Upper lobe of left lung (tissue), 6 donors: Measurements from ENCODE around the gene CCDC69. TPM values are rescaled to one million over a fixed set of nuclear protein-coding genes. Genes with fewer than 3 reads are reported as not detected.
A peak's percentile ranks its signal among the peaks of the same experiment; 100 is the strongest.

ENCODE experiments used
- ATAC-seq, 2 donors: fragments of 200-7000 bp; cut with Tn5 transposase; one replicate each; pipeline ENCODE4 v1.9.1; 2022; ENCODE audit warnings: mild to moderate bottlenecking in 2 of 2, moderate library complexity in 2 of 2; ENCODE audit not compliant: low FRiP score in 2 of 2
- DNase-seq, 2 donors: peaks; one replicate each; pipeline ENCODE4 v3.0.0-alpha.2; 2019 to 2020
- H3K27ac ChIP-seq, 4 donors: fragments of 200-600 bp; sonication (generic); one replicate each; pipeline ENCODE4 v1.5.1; 2016 to 2019
- H3K27me3 ChIP-seq, 4 donors: fragments of 200-600 bp; sonication (generic); one replicate each; pipeline ENCODE4 v1.5.1; 2017 to 2019
- H3K36me3 ChIP-seq, 4 donors: fragments of 200-600 bp; sonication (generic); one replicate each; pipeline ENCODE4 v1.5.1; 2016 to 2019
- H3K4me1 ChIP-seq, 4 donors: fragments of 200-600 bp; sonication (generic); one replicate each; pipeline ENCODE4 v1.5.1; 2018 to 2019
- H3K4me3 ChIP-seq, 4 donors: fragments of 200-600 bp; sonication (generic); one replicate each; pipeline ENCODE4 v1.5.1; 2017 to 2019; ENCODE audit warnings: mild to moderate bottlenecking in 2 of 4, moderate library complexity in 1 of 4
- H3K9me3 ChIP-seq, 4 donors: fragments of 200-600 bp; sonication (generic); one replicate each; pipeline ENCODE4 v1.5.1; 2018 to 2019
- CTCF ChIP-seq, 6 experiments: fragments of 450-650 bp in 4 of 6; fragments of 200-600 bp in 2 of 6; sonication (generic) in 2 of 6; IDR thresholded peaks; one replicate each; pipeline ENCODE4 v1.5.1; 2016 to 2019; ENCODE audit warnings: antibody characterized with exemption in 6 of 6
- EP300 ChIP-seq, 4 donors: sonication (generic); formaldehyde crosslinking; IDR thresholded peaks; one replicate each; pipeline ENCODE4 v1.5.1; 2017; ENCODE audit warnings: antibody characterized with exemption in 4 of 4, control low read depth in 2 of 4
- POLR2A ChIP-seq, 4 donors: fragments of 450-650 bp; IDR thresholded peaks; one replicate each; pipeline ENCODE4 v1.5.1; 2016 to 2017; ENCODE audit warnings: antibody characterized with exemption in 4 of 4, mild to moderate bottlenecking in 2 of 4
- POLR2AphosphoS5 ChIP-seq, 2 donors: sonication (generic); formaldehyde crosslinking; IDR thresholded peaks; one replicate each; pipeline ENCODE4 v1.5.1; 2017; ENCODE audit warnings: antibody characterized with exemption in 2 of 2
- WGBS, 2 donors: methylation state at CpG; one replicate each; pipeline ENCODE4 v1.1.5; 2017 to 2018; 5-methylcytosine and 5-hydroxymethylcytosine counted together
- total RNA-seq, 6 donors: library from RNA; depleted of rRNA in 4 of 6; stranded (reverse); fragments of >200 nt in 4 of 6; gene quantifications; one replicate each; pipeline versions ENCODE4 v1.1.0 to v1.2.1, GENCODE V29; 2016 to 2021
- donor health status: DM: no; HTN: no; CAD: no; lungs with moderate emphysema.
- donor health status: DM: no; HTN: yes; CAD: no; lungs with severe emphysema.

Gene CCDC69
- total RNA-seq, 6 donors from 2014 or later, result 61.0 to 119 (median 92.6) TPM

GRCh38 chr5:151168602-151169344 lies 55.1 kb downstream of the CCDC69 start:
- WGBS, 2 donors, result 78 to 84% methylated on average over 10 of the region's 10 CpGs
- H3K9me3 ChIP-seq, result no peaks in the 10 kb centered on the region
- TF ChIP-seq EP300 (IDR thresholded peaks at IDR 0.05) (no peak), POLR2A (IDR thresholded peaks at IDR 0.05) (no peak), CTCF (IDR thresholded peaks at IDR 0.05) (no peak), POLR2AphosphoS5 (IDR thresholded peaks at IDR 0.05) (no peak)
- peak in 1 of 2 donors; percentile 14 for DNase-seq
- no peak for ATAC-seq
- no peaks in the 10 kb centered on the region for H3K36me3 ChIP-seq
- peaks cover 3 to 9% (median 8%) of the 10 kb centered on the region in 4 donors for H3K4me1 ChIP-seq
- no peaks in the 10 kb centered on the region for H3K27me3 ChIP-seq
- H3K27ac ChIP-seq, result no peak overlapping the region
- no peak overlapping the region for H3K4me3 ChIP-seq

- 91 to 92% methylated on average over 5 to 9 of the region's 9 CpGs for WGBS, 2 donors
- no peak overlapping the region for H3K27ac ChIP-seq
- no peaks in the 10 kb centered on the region for H3K36me3 ChIP-seq
- TF ChIP-seq POLR2A (IDR thresholded peaks at IDR 0.05) (no peak), CTCF (IDR thresholded peaks at IDR 0.05) (no peak), POLR2AphosphoS5 (IDR thresholded peaks at IDR 0.05) (no peak), EP300 (IDR thresholded peaks at IDR 0.05) (no peak)
- H3K27me3 ChIP-seq, result no peaks in the 10 kb centered on the region
- ATAC-seq, result no peak
- peaks cover 3 to 9% (median 8%) of the 10 kb centered on the region in 4 donors for H3K4me1 ChIP-seq
- DNase-seq, result no peak
- H3K4me3 ChIP-seq, result no peak overlapping the region
- no peaks in the 10 kb centered on the region for H3K9me3 ChIP-seq
Observed at GRCh38 chr5:151167022-151167421, 56.9 kb downstream of the CCDC69 start.

DNA sequence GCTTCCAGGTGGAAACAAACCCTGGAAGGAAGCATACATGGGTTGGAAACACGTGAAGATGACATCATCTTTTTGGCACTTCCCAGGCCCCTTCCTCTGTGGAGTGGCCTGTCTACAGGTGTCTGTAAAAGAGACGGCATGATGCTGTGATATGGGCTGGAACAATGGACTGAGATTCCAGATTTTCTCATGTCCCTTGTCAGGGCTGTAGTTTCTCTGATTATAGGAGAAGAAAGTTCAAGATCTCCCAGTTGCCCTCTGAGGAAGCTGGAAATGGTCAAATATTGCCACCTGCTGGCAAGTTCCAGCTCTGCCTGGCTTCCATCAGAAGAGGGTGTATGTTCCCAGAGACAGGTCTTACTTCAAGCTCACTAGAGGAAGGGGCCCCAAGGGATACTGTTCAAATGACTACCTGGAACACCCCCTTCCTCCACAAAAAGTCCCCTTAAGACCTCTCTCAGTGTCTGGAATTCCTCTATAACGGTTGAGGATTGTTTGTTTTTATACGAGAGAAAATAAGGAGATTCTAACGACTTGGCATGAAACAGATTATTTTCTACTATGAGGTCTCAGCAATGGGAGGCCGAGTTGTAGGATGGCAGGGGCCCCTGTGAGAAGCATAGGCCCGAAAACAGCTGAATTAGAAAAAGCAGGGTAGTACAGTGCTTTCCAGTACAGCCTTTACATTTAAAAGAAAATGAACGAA lies 59.1 kb downstream of the CCDC69 start:
- WGBS, 2 donors, result 39 to 43% methylated on average over 8 of the region's 8 CpGs
- ATAC-seq (peak; percentile 80 to 92), DNase-seq (peak in 1 of 2 donors; percentile 75)
- Histone ChIP-seq H3K9me3 (no peaks in the 10 kb centered on the region), H3K4me1 (peaks cover 3 to 9% (median 6%) of the 10 kb centered on the region in 4 donors), H3K27ac (no peak overlapping the region), H3K27me3 (no peaks in the 10 kb centered on the region), H3K4me3 (no peak overlapping the region), H3K36me3 (no peaks in the 10 kb centered on the region)
- TF ChIP-seq EP300 (IDR thresholded peaks at IDR 0.05), result peak in 1 of 4 donors; percentile 2
- no peak for TF ChIP-seq POLR2A (IDR thresholded peaks at IDR 0.05)
- peak; percentile 82 to 91 (median 88) for TF ChIP-seq CTCF (IDR thresholded peaks at IDR 0.05)
- TF ChIP-seq POLR2AphosphoS5 (IDR thresholded peaks at IDR 0.05), result no peak

GRCh38 chr5:151162776-151163175 lies 61.1 kb downstream of the CCDC69 start:
- DNase-seq (no peak), ATAC-seq (no peak)
- TF ChIP-seq POLR2AphosphoS5 (IDR thresholded peaks at IDR 0.05), result no peak
- TF ChIP-seq CTCF (IDR thresholded peaks at IDR 0.05), result no peak
- no peak for TF ChIP-seq POLR2A (IDR thresholded peaks at IDR 0.05)
- no peak for TF ChIP-seq EP300 (IDR thresholded peaks at IDR 0.05)
- Histone ChIP-seq H3K4me3 (no peak overlapping the region), H3K27me3 (no peaks in the 10 kb centered on the region), H3K36me3 (no peaks in the 10 kb centered on the region), H3K9me3 (no peaks in the 10 kb centered on the region), H3K27ac (no peak overlapping the region), H3K4me1 (peaks cover 10 to 19% (median 15%) of the 10 kb centered on the region in 4 donors)
- 65 to 90% methylated on average over 1 of the region's 1 CpG for WGBS, 2 donors
